Keratinocyte (primary cell): ENCODE data around the gene KCNT2. TPM values are rescaled to one million over a fixed set of nuclear protein-coding genes. Genes with fewer than 3 reads are reported as not detected.

Experiments used
- DNase-seq: peaks from one replicate; pipeline ENCODE4 v3.0.0-alpha.2; 2011; ENCODE audit warnings: low read depth, missing footprints, low spot score
- FAIRE-seq: peaks from 2 replicates; lab custom pipeline; 2011; peaks lifted over from hg19 to GRCh38; lab: Jason Lieb, UNC
- H2AFZ ChIP-seq: 2 replicates; pipeline ENCODE4 v1.6.0; 2012; ENCODE audit warnings: low read length, control low read depth, inconsistent platforms; ENCODE audit not compliant: control insufficient read depth
- H3K27ac ChIP-seq: 2 replicates; pipeline ENCODE4 v1.5.1; 2011; ENCODE audit warnings: low read length; ENCODE audit not compliant: control insufficient read depth, insufficient read depth
- H3K27me3 ChIP-seq: 3 replicates; pipeline ENCODE4 v1.6.0; 2011; ENCODE audit warnings: low read length; ENCODE audit not compliant: control insufficient read depth, insufficient read depth; ENCODE audit errors: extremely low read depth
- H3K36me3 ChIP-seq, 2 experiments: 2 replicates in 1 of 2; 3 replicates in 1 of 2; pipeline ENCODE4 v1.5.1; 2011; ENCODE audit warnings: low read length in 2 of 2, mild to moderate bottlenecking in 1 of 2; ENCODE audit not compliant: control insufficient read depth in 2 of 2, insufficient read depth in 2 of 2; ENCODE audit errors: extremely low read depth in 1 of 2
- H3K4me1 ChIP-seq: 3 replicates; pipeline ENCODE4 v1.5.1; 2011; ENCODE audit warnings: low read length; ENCODE audit not compliant: control insufficient read depth, insufficient read depth; ENCODE audit errors: extremely low read depth
- H3K4me2 ChIP-seq: 3 replicates; pipeline ENCODE4 v1.6.0; 2011; ENCODE audit warnings: low read depth, low read length; ENCODE audit not compliant: control insufficient read depth, insufficient read depth; ENCODE audit errors: extremely low read depth
- H3K4me3 ChIP-seq, 3 experiments: fragments of 200-600 bp in 1 of 3; sonication (generic) in 1 of 3; 2 replicates in 2 of 3; 3 replicates in 1 of 3; pipeline ENCODE4 v1.5.1; 2011 to 2016; ENCODE audit warnings: low read length in 3 of 3, mild to moderate bottlenecking in 3 of 3, control low read depth in 2 of 3, inconsistent platforms in 1 of 3, low read depth in 1 of 3, mixed read lengths in 1 of 3, mixed run types in 1 of 3, moderate library complexity in 1 of 3; ENCODE audit not compliant: control insufficient read depth in 2 of 3, insufficient read depth in 2 of 3; ENCODE audit errors: extremely low read depth in 1 of 3
- H3K79me2 ChIP-seq: 2 replicates; pipeline ENCODE4 v1.6.0; 2012; ENCODE audit warnings: low read length; ENCODE audit not compliant: control insufficient read depth, insufficient read depth
- H3K9ac ChIP-seq: 3 replicates; pipeline ENCODE4 v1.6.0; 2011; ENCODE audit warnings: low read length; ENCODE audit not compliant: control insufficient read depth, insufficient read depth; ENCODE audit errors: extremely low read depth
- H3K9me1 ChIP-seq: 3 replicates; pipeline ENCODE4 v1.6.0; 2011; ENCODE audit warnings: low read length; ENCODE audit not compliant: control insufficient read depth, insufficient read depth; ENCODE audit errors: extremely low read depth
- H3K9me3 ChIP-seq: 2 replicates; pipeline ENCODE4 v1.5.1; 2012; ENCODE audit warnings: low read depth, low read length; ENCODE audit not compliant: control insufficient read depth
- H4K20me1 ChIP-seq: 3 replicates; pipeline ENCODE4 v1.6.0; 2011; ENCODE audit warnings: low read length; ENCODE audit not compliant: control insufficient read depth, insufficient read depth; ENCODE audit errors: extremely low read depth
- CTCF ChIP-seq, 3 experiments: IDR thresholded peaks in 1 of 3; conservative IDR thresholded peaks in 1 of 3; optimal IDR thresholded peaks in 1 of 3; 2 replicates in 2 of 3; 3 replicates in 1 of 3; pipeline versions ENCODE3 to v1.5.1; 2011; ENCODE audit warnings: low read length in 3 of 3, mild to moderate bottlenecking in 3 of 3, moderate library complexity in 2 of 3, control low read depth in 1 of 3, inconsistent platforms in 1 of 3; ENCODE audit not compliant: insufficient read depth in 2 of 3; ENCODE audit errors: extremely low read depth in 1 of 3
- EZH2 ChIP-seq: IDR thresholded peaks from one replicate; pipeline ENCODE4 v1.6.1; 2012; ENCODE audit warnings: inconsistent platforms, mild to moderate bottlenecking, low read length, moderate library complexity
- dilution Hi-C: fragments of 300-500 bp; cut with MboI; formaldehyde crosslinking; loops from one replicate; pipeline ENCODE4 v1.7.0; 2020; ENCODE audit warnings: low sequenced_read_pairs; ENCODE audit not compliant: extremely low pct_ligation_motif_present
- polyA plus RNA-seq, 5 experiments: library from polyadenylated mRNA; depleted of rRNA in 3 of 5; stranded (reverse) in 3 of 5; stranded (forward) in 1 of 5; unstranded in 1 of 5; fragments of >200 nt; gene quantifications; 1 replicate in 1 of 5; 2 replicates in 3 of 5; 3 replicates in 1 of 5; pipeline versions ENCODE4 v1.2.1 to v1.2.3, GENCODE V29; 2011 to 2012; ENCODE audit warnings: missing spikeins in 2 of 5, low read depth in 1 of 5, low replicate concordance in 1 of 5

The KCNT2 gene
- polyA plus RNA-seq, 1 donor (not counting 4 experiments of a cell fraction or from before 2014, with no cell fraction given) = not detected

GRCh38 chr1:196488579-196488978, 119.7 kb downstream of the KCNT2 start:
- Histone ChIP-seq H3K4me3 (no peak overlapping the region), H3K9me3 (no peaks in the 10 kb centered on the region), H4K20me1 (no peaks in the 10 kb centered on the region), H3K4me1 (no peaks in the 10 kb centered on the region), H3K27ac (no peak overlapping the region), H2AFZ (no peak overlapping the region), H3K4me2 (no peak overlapping the region), H3K27me3 (no peaks in the 10 kb centered on the region), H3K9me1 (no peaks in the 10 kb centered on the region), H3K36me3 (no peaks in the 10 kb centered on the region), H3K79me2 (no peaks in the 10 kb centered on the region), H3K9ac (no peak overlapping the region)
- dilution Hi-C loops = no loop called here
- no peak for TF ChIP-seq EZH2
- no peak for TF ChIP-seq CTCF (optimal IDR thresholded peaks at IDR 0.05 in 1 of 3, IDR thresholded peaks at IDR 0.05 in 1 of 3, conservative IDR thresholded peaks at IDR 0.05 in 1 of 3; ENCODE audit: extremely low read depth in 1 of 3, insufficient read depth in 2 of 3, low read length in 3 of 3)
- no peak for DNase-seq
- FAIRE-seq = no peak

DNA sequence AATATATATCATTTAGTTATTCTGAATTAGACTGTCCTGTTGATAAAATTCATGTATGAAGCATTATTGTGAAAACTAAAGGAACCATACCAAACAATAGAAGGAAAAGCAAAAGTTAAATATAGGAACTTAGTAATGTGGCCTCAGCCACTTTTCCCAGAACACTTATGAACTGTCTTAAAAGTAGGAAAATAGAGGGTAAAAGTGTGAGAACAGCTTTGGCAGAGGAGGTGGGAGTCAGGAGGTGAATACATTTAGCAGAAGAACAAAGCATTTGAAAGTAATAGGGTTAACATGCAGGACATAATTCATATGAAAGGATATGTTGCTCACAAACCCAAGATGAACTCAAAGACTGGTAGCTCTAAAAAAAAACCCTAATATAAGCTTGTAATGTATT, 121.9 kb downstream of the KCNT2 start:
- Histone ChIP-seq H3K9ac (no peak overlapping the region), H3K79me2 (no peaks in the 10 kb centered on the region), H3K27me3 (no peaks in the 10 kb centered on the region), H3K9me3 (no peaks in the 10 kb centered on the region), H3K36me3 (no peaks in the 10 kb centered on the region), H3K4me3 (no peak overlapping the region), H2AFZ (no peak overlapping the region), H3K4me1 (no peaks in the 10 kb centered on the region), H3K4me2 (no peak overlapping the region), H3K9me1 (no peaks in the 10 kb centered on the region), H4K20me1 (no peaks in the 10 kb centered on the region), H3K27ac (no peak overlapping the region)
- dilution Hi-C loops = no loop called here
- TF ChIP-seq EZH2 (no peak), CTCF (optimal IDR thresholded peaks at IDR 0.05 in 1 of 3, IDR thresholded peaks at IDR 0.05 in 1 of 3, conservative IDR thresholded peaks at IDR 0.05 in 1 of 3; ENCODE audit: extremely low read depth in 1 of 3, insufficient read depth in 2 of 3, low read length in 3 of 3) (no peak)
- no peak for FAIRE-seq
- DNase-seq = no peak
